ENCODE results near the gene TUBB2B. TPM values are rescaled to one million over a fixed set of nuclear protein-coding genes. Genes with fewer than 3 reads are reported as not detected.

Gene TUBB2B
- total and polyA plus RNA-seq, 2 experiments from 2014 or later = 355 to 794 TPM

DNA sequence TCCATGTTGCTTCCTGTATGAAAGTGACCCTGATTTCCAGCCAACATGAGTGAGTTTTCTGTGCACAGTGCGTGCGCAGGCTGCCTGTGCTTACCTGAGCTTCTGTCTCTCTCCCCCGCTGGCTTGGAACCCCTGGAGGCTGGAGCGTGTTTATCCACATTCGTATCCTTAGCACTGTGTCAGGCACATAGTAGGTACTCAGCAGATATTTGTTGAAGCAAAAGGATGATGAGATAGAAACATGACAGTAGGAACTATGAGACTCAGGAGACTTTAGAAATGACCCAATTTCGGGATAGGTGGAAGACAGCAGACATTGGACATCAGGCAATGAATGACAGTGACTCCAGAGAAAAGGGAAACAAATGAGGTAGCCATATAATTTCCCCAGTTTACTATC lies 15.2 kb downstream of the TUBB2B start:
- no peaks in the 10 kb centered on the region for H3K27me3 ChIP-seq (ENCODE audit: insufficient read depth)
- no peak for DNase-seq (ENCODE audit: low spot score)
- peaks cover 20% of the 10 kb centered on the region for H3K4me1 Mint-ChIP-seq
- H2AFZ ChIP-seq = no peak overlapping the region
- no peak overlapping the region for H3K27ac ChIP-seq (ENCODE audit: low read depth)
- TF ChIP-seq EZH2phosphoT487 (IDR thresholded peaks at IDR 0.05; ENCODE audit: unreplicated experiment) (no peak), ZNF114 (CRISPR knock-in tag; IDR thresholded peaks at IDR 0.05) (no peak), POLR2AphosphoS5 (IDR thresholded peaks at IDR 0.05; ENCODE audit: low read depth) (no peak), CREB1 (CRISPR knock-in tag; IDR thresholded peaks at IDR 0.05; ENCODE audit: low read depth) (no peak), JUNB (IDR thresholded peaks at IDR 0.05; ENCODE audit: unreplicated experiment) (no peak), STAT1 (IDR thresholded peaks at IDR 0.05; ENCODE audit: unreplicated experiment) (no peak), ZNF331 (CRISPR knock-in tag; IDR thresholded peaks at IDR 0.05; ENCODE audit: low read depth) (no peak), NANOG (IDR thresholded peaks at IDR 0.05; ENCODE audit: borderline replicate concordance) (no peak), EZH2 (IDR thresholded peaks at IDR 0.05; ENCODE audit: low read depth, unreplicated experiment) (no peak)
- TF ChIP-seq, protein P1, sequence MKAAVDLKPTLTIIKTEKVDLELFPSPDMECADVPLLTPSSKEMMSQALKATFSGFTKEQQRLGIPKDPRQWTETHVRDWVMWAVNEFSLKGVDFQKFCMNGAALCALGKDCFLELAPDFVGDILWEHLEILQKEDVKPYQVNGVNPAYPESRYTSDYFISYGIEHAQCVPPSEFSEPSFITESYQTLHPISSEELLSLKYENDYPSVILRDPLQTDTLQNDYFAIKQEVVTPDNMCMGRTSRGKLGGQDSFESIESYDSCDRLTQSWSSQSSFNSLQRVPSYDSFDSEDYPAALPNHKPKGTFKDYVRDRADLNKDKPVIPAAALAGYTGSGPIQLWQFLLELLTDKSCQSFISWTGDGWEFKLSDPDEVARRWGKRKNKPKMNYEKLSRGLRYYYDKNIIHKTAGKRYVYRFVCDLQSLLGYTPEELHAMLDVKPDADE (IDR thresholded peaks at IDR 0.05) = no peak
- TF ChIP-seq, protein P2, sequence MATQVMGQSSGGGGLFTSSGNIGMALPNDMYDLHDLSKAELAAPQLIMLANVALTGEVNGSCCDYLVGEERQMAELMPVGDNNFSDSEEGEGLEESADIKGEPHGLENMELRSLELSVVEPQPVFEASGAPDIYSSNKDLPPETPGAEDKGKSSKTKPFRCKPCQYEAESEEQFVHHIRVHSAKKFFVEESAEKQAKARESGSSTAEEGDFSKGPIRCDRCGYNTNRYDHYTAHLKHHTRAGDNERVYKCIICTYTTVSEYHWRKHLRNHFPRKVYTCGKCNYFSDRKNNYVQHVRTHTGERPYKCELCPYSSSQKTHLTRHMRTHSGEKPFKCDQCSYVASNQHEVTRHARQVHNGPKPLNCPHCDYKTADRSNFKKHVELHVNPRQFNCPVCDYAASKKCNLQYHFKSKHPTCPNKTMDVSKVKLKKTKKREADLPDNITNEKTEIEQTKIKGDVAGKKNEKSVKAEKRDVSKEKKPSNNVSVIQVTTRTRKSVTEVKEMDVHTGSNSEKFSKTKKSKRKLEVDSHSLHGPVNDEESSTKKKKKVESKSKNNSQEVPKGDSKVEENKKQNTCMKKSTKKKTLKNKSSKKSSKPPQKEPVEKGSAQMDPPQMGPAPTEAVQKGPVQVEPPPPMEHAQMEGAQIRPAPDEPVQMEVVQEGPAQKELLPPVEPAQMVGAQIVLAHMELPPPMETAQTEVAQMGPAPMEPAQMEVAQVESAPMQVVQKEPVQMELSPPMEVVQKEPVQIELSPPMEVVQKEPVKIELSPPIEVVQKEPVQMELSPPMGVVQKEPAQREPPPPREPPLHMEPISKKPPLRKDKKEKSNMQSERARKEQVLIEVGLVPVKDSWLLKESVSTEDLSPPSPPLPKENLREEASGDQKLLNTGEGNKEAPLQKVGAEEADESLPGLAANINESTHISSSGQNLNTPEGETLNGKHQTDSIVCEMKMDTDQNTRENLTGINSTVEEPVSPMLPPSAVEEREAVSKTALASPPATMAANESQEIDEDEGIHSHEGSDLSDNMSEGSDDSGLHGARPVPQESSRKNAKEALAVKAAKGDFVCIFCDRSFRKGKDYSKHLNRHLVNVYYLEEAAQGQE (IDR thresholded peaks at IDR 0.05; ENCODE audit: unreplicated experiment) = no peak
- TF ChIP-seq, protein P3, sequence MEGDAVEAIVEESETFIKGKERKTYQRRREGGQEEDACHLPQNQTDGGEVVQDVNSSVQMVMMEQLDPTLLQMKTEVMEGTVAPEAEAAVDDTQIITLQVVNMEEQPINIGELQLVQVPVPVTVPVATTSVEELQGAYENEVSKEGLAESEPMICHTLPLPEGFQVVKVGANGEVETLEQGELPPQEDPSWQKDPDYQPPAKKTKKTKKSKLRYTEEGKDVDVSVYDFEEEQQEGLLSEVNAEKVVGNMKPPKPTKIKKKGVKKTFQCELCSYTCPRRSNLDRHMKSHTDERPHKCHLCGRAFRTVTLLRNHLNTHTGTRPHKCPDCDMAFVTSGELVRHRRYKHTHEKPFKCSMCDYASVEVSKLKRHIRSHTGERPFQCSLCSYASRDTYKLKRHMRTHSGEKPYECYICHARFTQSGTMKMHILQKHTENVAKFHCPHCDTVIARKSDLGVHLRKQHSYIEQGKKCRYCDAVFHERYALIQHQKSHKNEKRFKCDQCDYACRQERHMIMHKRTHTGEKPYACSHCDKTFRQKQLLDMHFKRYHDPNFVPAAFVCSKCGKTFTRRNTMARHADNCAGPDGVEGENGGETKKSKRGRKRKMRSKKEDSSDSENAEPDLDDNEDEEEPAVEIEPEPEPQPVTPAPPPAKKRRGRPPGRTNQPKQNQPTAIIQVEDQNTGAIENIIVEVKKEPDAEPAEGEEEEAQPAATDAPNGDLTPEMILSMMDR (conservative IDR thresholded peaks at IDR 0.05; ENCODE audit: low read depth in 2 of 2) = no peak
- TF ChIP-seq, protein P4, sequence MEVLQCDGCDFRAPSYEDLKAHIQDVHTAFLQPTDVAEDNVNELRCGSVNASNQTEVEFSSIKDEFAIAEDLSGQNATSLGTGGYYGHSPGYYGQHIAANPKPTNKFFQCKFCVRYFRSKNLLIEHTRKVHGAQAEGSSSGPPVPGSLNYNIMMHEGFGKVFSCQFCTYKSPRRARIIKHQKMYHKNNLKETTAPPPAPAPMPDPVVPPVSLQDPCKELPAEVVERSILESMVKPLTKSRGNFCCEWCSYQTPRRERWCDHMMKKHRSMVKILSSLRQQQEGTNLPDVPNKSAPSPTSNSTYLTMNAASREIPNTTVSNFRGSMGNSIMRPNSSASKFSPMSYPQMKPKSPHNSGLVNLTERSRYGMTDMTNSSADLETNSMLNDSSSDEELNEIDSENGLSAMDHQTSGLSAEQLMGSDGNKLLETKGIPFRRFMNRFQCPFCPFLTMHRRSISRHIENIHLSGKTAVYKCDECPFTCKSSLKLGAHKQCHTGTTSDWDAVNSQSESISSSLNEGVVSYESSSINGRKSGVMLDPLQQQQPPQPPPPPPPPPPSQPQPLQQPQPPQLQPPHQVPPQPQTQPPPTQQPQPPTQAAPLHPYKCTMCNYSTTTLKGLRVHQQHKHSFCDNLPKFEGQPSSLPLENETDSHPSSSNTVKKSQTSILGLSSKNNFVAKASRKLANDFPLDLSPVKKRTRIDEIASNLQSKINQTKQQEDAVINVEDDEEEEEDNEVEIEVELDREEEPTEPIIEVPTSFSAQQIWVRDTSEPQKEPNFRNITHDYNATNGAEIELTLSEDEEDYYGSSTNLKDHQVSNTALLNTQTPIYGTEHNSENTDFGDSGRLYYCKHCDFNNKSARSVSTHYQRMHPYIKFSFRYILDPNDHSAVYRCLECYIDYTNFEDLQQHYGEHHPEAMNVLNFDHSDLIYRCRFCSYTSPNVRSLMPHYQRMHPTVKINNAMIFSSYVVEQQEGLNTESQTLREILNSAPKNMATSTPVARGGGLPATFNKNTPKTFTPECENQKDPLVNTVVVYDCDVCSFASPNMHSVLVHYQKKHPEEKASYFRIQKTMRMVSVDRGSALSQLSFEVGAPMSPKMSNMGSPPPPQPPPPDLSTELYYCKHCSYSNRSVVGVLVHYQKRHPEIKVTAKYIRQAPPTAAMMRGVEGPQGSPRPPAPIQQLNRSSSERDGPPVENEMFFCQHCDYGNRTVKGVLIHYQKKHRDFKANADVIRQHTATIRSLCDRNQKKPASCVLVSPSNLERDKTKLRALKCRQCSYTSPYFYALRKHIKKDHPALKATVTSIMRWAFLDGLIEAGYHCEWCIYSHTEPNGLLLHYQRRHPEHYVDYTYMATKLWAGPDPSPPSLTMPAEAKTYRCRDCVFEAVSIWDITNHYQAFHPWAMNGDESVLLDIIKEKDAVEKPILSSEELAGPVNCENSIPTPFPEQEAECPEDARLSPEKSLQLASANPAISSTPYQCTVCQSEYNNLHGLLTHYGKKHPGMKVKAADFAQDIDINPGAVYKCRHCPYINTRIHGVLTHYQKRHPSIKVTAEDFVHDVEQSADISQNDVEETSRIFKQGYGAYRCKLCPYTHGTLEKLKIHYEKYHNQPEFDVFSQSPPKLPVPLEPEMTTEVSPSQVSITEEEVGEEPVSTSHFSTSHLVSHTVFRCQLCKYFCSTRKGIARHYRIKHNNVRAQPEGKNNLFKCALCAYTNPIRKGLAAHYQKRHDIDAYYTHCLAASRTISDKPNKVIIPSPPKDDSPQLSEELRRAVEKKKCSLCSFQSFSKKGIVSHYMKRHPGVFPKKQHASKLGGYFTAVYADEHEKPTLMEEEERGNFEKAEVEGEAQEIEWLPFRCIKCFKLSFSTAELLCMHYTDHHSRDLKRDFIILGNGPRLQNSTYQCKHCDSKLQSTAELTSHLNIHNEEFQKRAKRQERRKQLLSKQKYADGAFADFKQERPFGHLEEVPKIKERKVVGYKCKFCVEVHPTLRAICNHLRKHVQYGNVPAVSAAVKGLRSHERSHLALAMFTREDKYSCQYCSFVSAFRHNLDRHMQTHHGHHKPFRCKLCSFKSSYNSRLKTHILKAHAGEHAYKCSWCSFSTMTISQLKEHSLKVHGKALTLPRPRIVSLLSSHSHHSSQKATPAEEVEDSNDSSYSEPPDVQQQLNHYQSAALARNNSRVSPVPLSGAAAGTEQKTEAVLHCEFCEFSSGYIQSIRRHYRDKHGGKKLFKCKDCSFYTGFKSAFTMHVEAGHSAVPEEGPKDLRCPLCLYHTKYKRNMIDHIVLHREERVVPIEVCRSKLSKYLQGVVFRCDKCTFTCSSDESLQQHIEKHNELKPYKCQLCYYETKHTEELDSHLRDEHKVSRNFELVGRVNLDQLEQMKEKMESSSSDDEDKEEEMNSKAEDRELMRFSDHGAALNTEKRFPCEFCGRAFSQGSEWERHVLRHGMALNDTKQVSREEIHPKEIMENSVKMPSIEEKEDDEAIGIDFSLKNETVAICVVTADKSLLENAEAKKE (CRISPR knock-in tag; IDR thresholded peaks at IDR 0.05) = no peak
- no peaks in the 10 kb centered on the region for H3K9me2 ChIP-seq (ENCODE audit: insufficient read depth)
- peaks cover 12% of the 10 kb centered on the region for H3K4me1 ChIP-seq (ENCODE audit: insufficient read depth)
- ATAC-seq = no peak
- H3K4me3 Mint-ChIP-seq = no peak overlapping the region
- no peaks in the 10 kb centered on the region for H3K9me3 Mint-ChIP-seq
- no peak overlapping the region for H3K27ac Mint-ChIP-seq
- H3K79me2 ChIP-seq (replicated peaks; ENCODE audit: insufficient read depth) = no peaks in the 10 kb centered on the region
- no peaks in the 10 kb centered on the region for H3K36me3 ChIP-seq (ENCODE audit: insufficient read depth)
- no peak overlapping the region for H3K4me2 ChIP-seq
- H3K4me3 ChIP-seq = no peak overlapping the region
- H3F3A ChIP-seq (replicated peaks; ENCODE audit: low read depth) = peaks cover 7% of the 10 kb centered on the region
- H3K27me3 Mint-ChIP-seq (ENCODE audit: insufficient read depth, low read depth, poor library complexity) = peaks cover 10% of the 10 kb centered on the region
- no peaks in the 10 kb centered on the region for H4K20me1 ChIP-seq (replicated peaks; ENCODE audit: insufficient read depth)
- no peaks in the 10 kb centered on the region for H3K36me3 Mint-ChIP-seq (ENCODE audit: low read depth)
